NB4 (cell line): ENCODE results near the gene OR5M8.

Experiments used
- CTCF ChIP-seq: IDR thresholded peaks from one replicate; pipeline ENCODE4 v1.5.1; 2012; ENCODE audit warnings: low read depth, low read length
- MYC ChIP-seq: IDR thresholded peaks from 2 replicates; pipeline ENCODE4 v1.6.1; 2011; ENCODE audit warnings: low read depth, low read length
- POLR2A ChIP-seq: IDR thresholded peaks from 2 replicates; pipeline ENCODE4 v1.6.1; 2011; ENCODE audit warnings: mild to moderate bottlenecking; ENCODE audit not compliant: insufficient read length; ENCODE audit errors: extremely low read depth

GRCh38 chr11:56473252-56473651 is 17.9 kb downstream of the OR5M8 start, which contains the start of gene OR5M3:
- no peak for TF ChIP-seq CTCF
- no peak for TF ChIP-seq MYC
- TF ChIP-seq POLR2A, result no peak
